Common myeloid progenitor, CD34-positive (primary cell): ENCODE measurements around the gene CCDC9B.

Source experiments
- CTCF ChIA-PET: fragments of 350-600 bp; sonication (Branson Sonifier 250); formaldehyde crosslinking; loops from one replicate; lab custom pipeline; 2021; ENCODE audit warnings: antibody characterized with exemption; lab: Charles Lee
- POLR2A ChIA-PET: fragments of 350-600 bp; sonication (Branson Sonifier 250); formaldehyde crosslinking; loops from one replicate; lab custom pipeline; 2021; ENCODE audit warnings: antibody characterized with exemption; lab: Charles Lee
- DNase-seq, 3 donors: peaks; one replicate each; pipeline versions ENCODE4 v3.0.0 to v3.0.0-alpha.2; 2013
- H3K27ac ChIP-seq, 2 experiments: 1 replicate in 1 of 2; 2 replicates in 1 of 2; pipeline ENCODE4 v1.7.0; 2013; ENCODE audit warnings: inconsistent platforms in 2 of 2, low read length in 2 of 2, mild to moderate bottlenecking in 2 of 2, low read depth in 1 of 2, moderate library complexity in 1 of 2; ENCODE audit not compliant: severe bottlenecking in 2 of 2, insufficient read depth in 1 of 2, poor library complexity in 1 of 2
- H3K27me3 ChIP-seq, 5 experiments: replicated peaks in 2 of 5; 1 replicate in 3 of 5; 2 replicates in 2 of 5; pipeline versions ENCODE4 v1.6.1 to v1.7.0; 2013; ENCODE audit warnings: low read length in 4 of 5, mild to moderate bottlenecking in 2 of 5, moderate library complexity in 2 of 5, inconsistent platforms in 1 of 5; ENCODE audit not compliant: insufficient read depth in 5 of 5, control insufficient read depth in 4 of 5
- H3K36me3 ChIP-seq, 4 experiments: 1 replicate in 2 of 4; 2 replicates in 2 of 4; pipeline versions ENCODE4 v1.6.1 to v1.7.0; 2013; ENCODE audit warnings: low read length in 3 of 4, control low read depth in 1 of 4, mild to moderate bottlenecking in 1 of 4; ENCODE audit not compliant: control insufficient read depth in 4 of 4, insufficient read depth in 4 of 4
- H3K4me1 ChIP-seq, 4 experiments: 1 replicate in 3 of 4; 2 replicates in 1 of 4; pipeline versions ENCODE4 v1.6.1 to v1.7.1; 2013; ENCODE audit warnings: low read length in 3 of 4, mild to moderate bottlenecking in 3 of 4, control low read depth in 1 of 4, inconsistent platforms in 1 of 4, moderate library complexity in 1 of 4; ENCODE audit not compliant: control insufficient read depth in 4 of 4, insufficient read depth in 4 of 4; ENCODE audit errors: control extremely low read depth in 1 of 4
- H3K4me3 ChIP-seq, 7 experiments: 1 replicate in 4 of 7; 2 replicates in 3 of 7; pipeline versions ENCODE4 v1.5.1 to v1.7.0; 2013; ENCODE audit warnings: mild to moderate bottlenecking in 7 of 7, low read length in 6 of 7, moderate library complexity in 6 of 7, inconsistent platforms in 2 of 7, low read depth in 2 of 7, control low read depth in 1 of 7; ENCODE audit not compliant: insufficient read depth in 4 of 7, control insufficient read depth in 1 of 7; ENCODE audit errors: extremely low read depth in 1 of 7
- H3K9me3 ChIP-seq, 5 experiments: 1 replicate in 4 of 5; 2 replicates in 1 of 5; pipeline versions ENCODE4 v1.6.1 to v1.7.1; 2013; ENCODE audit warnings: low read length in 4 of 5, mild to moderate bottlenecking in 2 of 5, inconsistent platforms in 1 of 5, low read depth in 1 of 5, moderate library complexity in 1 of 5; ENCODE audit not compliant: control insufficient read depth in 4 of 5, insufficient read depth in 2 of 5; ENCODE audit errors: control extremely low read depth in 1 of 5
- WGBS: methylation state at CpG from one replicate; pipeline ENCODE4 v1.1.5; 2013; ENCODE audit not compliant: insufficient coverage; 5-methylcytosine and 5-hydroxymethylcytosine counted together

The CCDC9B gene

GRCh38 chr15:40327457-40327856 lies 13.3 kb downstream of the CCDC9B start:
- ChIA-PET POLR2A (interaction anchor here (1.5 kb wide), 2 partner anchors 9 to 18 kb away, joined by 3 to 8 read pairs; no protein-coding TSS in a partner anchor), CTCF (interaction anchor here (1.0 to 26.5 kb wide), 6 partner anchors 10 to 49 kb away, joined by 3 to 1099 read pairs (median 6); partner anchors contain the start of genes CCDC9B, INAFM2 and PLCB2)
- H3K4me1 ChIP-seq, result peaks cover 47 to 92% (median 89%) of the 10 kb centered on the region in 4 experiments
- 63% methylated on average over 5 of the region's 6 CpGs for WGBS
- peaks cover 0 to 38% (median 2%) of the 10 kb centered on the region in 4 experiments for H3K36me3 ChIP-seq
- H3K27me3 ChIP-seq, result no peaks in the 10 kb centered on the region
- H3K4me3 ChIP-seq, result peak overlapping the region in 3 of 7 experiments; percentile 33 to 62 (median 37)
- H3K9me3 ChIP-seq, result no peaks in the 10 kb centered on the region
- no peak for DNase-seq
- H3K27ac ChIP-seq, result peak overlapping the region; percentile 35 to 57

- Histone ChIP-seq H3K36me3 (peaks cover 0 to 26% (median 2%) of the 10 kb centered on the region in 4 experiments), H3K4me3 (peak overlapping the region in 6 of 7 experiments; percentile 68 to 84 (median 81)), H3K27me3 (no peaks in the 10 kb centered on the region), H3K9me3 (no peaks in the 10 kb centered on the region), H3K27ac (no peak overlapping the region), H3K4me1 (peaks cover 49 to 87% (median 81%) of the 10 kb centered on the region in 4 experiments)
- peak in 2 of 3 donors; percentile 33 to 37 for DNase-seq
- 100% methylated on average over 1 of the region's 2 CpGs for WGBS
- POLR2A ChIA-PET, result interaction anchor here (0.6 to 2.0 kb wide), 5 partner anchors 9 to 83 kb away, joined by 3 to 33 read pairs (median 4); no protein-coding TSS in a partner anchor
- CTCF ChIA-PET, result interaction anchor here (1.2 to 26.5 kb wide), 6 partner anchors 12 to 96 kb away, joined by 4 to 1099 read pairs (median 8); partner anchors contain the start of genes ANKRD63, CCDC9B, INAFM2 and PLCB2
These were observed 15.0 kb downstream of the CCDC9B start for GRCh38 chr15:40325700-40326099.

DNA sequence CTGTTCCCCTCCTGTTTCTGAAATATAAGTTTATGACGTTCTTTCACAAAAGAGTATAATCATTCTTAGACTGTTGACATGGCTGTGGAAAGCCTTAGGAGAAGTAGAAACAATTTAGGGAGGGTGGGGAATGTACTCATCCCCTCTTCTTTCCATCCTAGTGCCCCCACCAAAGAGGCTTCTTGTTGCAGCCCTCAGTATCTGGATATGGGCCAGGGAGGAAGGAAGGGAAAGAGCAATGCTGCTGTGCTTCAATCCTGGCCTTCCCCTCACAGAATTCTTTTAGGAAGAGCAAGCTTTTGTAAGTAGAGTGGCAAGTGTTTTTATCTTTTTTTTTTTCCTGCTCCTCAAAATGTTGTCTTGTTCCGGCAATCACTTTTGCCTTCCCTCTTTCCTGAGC lies 15.6 kb downstream of the CCDC9B start:
- no peaks in the 10 kb centered on the region for H3K9me3 ChIP-seq
- H3K4me3 ChIP-seq, result peak overlapping the region in 6 of 7 experiments; percentile 68 to 84 (median 81)
- ChIA-PET POLR2A (interaction anchor here (1.7 to 2.0 kb wide), 2 partner anchors 9 to 12 kb away, joined by 11 to 33 read pairs; no protein-coding TSS in a partner anchor), CTCF (interaction anchor here (1.2 to 26.5 kb wide), 6 partner anchors 12 to 97 kb away, joined by 4 to 1099 read pairs (median 8); partner anchors contain the start of genes ANKRD63, CCDC9B, INAFM2 and PLCB2)
- H3K27ac ChIP-seq, result peak overlapping the region in 1 of 2 experiments; percentile 59
- DNase-seq, result no peak
- no peaks in the 10 kb centered on the region for H3K27me3 ChIP-seq
- H3K4me1 ChIP-seq, result peaks cover 47 to 82% (median 77%) of the 10 kb centered on the region in 4 experiments
- H3K36me3 ChIP-seq, result peaks cover 0 to 26% (median 2%) of the 10 kb centered on the region in 4 experiments
- WGBS, result 83% methylated on average over 1 of the region's 2 CpGs

DNA sequence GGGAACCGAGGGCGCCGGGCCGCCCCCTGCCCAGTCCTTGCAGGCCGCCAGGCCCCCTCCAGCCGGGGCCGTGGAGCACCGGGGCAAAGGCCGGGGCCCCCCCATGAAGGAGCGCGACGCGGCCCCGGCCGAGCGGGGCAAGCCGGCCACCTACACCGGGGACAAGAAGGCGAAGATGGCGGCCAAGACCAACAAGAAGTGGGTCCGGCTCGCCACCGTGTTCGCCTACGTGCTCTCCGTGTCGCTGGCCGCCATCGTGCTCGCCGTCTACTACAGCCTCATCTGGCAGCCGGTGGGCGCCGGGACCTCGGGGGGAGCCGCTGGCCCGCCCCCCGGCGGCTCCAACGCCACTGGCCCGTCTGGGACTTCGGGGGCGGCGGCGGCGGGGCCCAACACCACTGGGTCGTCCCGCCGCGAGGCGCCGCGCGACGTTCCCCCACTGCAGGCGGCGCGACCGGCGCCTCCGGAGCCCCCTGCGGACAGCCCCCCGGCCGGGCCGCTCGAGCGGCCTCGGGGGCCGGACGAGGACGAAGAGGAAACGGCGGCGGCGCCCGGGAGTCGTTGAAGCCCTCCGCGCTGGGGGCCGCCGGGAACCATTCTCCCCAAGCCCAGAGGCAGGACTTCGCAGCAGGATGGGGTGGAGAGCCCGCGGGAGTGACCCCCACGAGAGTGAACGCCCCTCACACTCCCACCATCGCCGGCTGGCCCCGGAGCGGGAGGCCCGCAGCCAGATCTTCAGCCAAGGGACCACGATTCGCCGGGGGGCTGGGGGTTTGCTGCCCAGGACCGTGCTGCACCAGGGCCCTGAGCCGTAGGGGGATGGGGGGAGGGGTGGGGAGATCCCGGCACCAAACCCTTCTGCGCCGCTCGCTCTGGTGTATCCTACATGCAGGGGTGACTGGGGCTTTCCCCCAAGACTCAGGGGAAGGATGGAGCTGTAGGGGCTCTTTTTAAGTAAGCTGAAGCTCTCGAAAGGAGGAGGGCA lies 16.5 kb downstream of the CCDC9B start:
- Histone ChIP-seq H3K4me3 (peak overlapping the region; percentile 41 to 84 (median 81)), H3K27me3 (no peaks in the 10 kb centered on the region), H3K4me1 (peaks cover 39 to 72% (median 67%) of the 10 kb centered on the region in 4 experiments), H3K36me3 (peaks cover 0 to 20% (median 2%) of the 10 kb centered on the region in 4 experiments), H3K27ac (peak overlapping the region in 1 of 2 experiments; percentile 59), H3K9me3 (no peaks in the 10 kb centered on the region)
- WGBS, result under 1% methylated on average over 82 of the region's 101 CpGs
- POLR2A ChIA-PET, result interaction anchor here (1.5 to 2.9 kb wide), 4 partner anchors 10 to 13 kb away, joined by 11 to 33 read pairs (median 24); no protein-coding TSS in a partner anchor
- peak in 2 of 3 donors; percentile 49 to 56 for DNase-seq
- CTCF ChIA-PET, result interaction anchor here (1.3 to 26.5 kb wide), 7 partner anchors 12 to 94 kb away, joined by 4 to 1099 read pairs (median 174); partner anchors contain the start of genes ANKRD63, CCDC9B, INAFM2 and PLCB2

GRCh38 chr15:40323239-40323952 lies 17.3 kb downstream of the CCDC9B start, which contains the start of gene INAFM2:
Gene INAFM2 (plus strand): TSS chr15:40323692. CDS start chr15:40324056, 364 bp downstream.
- 0% methylated on average over 55 of the region's 103 CpGs for WGBS
- POLR2A ChIA-PET, result interaction anchor here (0.6 to 2.9 kb wide), 7 partner anchors 9 to 40 kb away, joined by 3 to 27 read pairs (median 4); no protein-coding TSS in a partner anchor
- Histone ChIP-seq H3K4me3 (peak within 1 kb of the TSS; percentile 41 to 84 (median 81)), H3K4me1 (peaks cover 32 to 64% (median 59%) of the 10 kb centered on the region in 4 experiments), H3K27me3 (no peaks in the 10 kb centered on the region), H3K27ac (peak within 1 kb of the TSS in 1 of 2 experiments; percentile 59), H3K9me3 (no peaks in the 10 kb centered on the region), H3K36me3 (peaks cover 0 to 20% (median 2%) of the 10 kb centered on the region in 4 experiments)
- CTCF ChIA-PET, result interaction anchor here (0.9 to 24.3 kb wide), 10 partner anchors 12 to 100 kb away, joined by 3 to 1099 read pairs (median 8); partner anchors contain the start of genes ANKRD63, CCDC9B, IVD and PLCB2
- DNase-seq, result peak; percentile 96 to 98 (median 98)
